Keratinocyte (primary cell): ENCODE measurements around the gene LPIN3. TPM values are rescaled to one million over a fixed set of nuclear protein-coding genes. Genes with fewer than 3 reads are reported as not detected.
"Not testable (repeated sequence)": the region's sequence is repeated elsewhere in the genome, so short reads cannot be mapped to it uniquely, and the experiment has no call there.

Experiments
- DNase-seq: peaks from one replicate; pipeline ENCODE4 v3.0.0-alpha.2; 2011; ENCODE audit warnings: low read depth, missing footprints, low spot score
- FAIRE-seq: peaks from 2 replicates; lab custom pipeline; 2011; peaks lifted over from hg19 to GRCh38; lab: Jason Lieb, UNC
- H2AFZ ChIP-seq: 2 replicates; pipeline ENCODE4 v1.6.0; 2012; ENCODE audit warnings: low read length, control low read depth, inconsistent platforms; ENCODE audit not compliant: control insufficient read depth
- H3K27ac ChIP-seq: 2 replicates; pipeline ENCODE4 v1.5.1; 2011; ENCODE audit warnings: low read length; ENCODE audit not compliant: control insufficient read depth, insufficient read depth
- H3K27me3 ChIP-seq: 3 replicates; pipeline ENCODE4 v1.6.0; 2011; ENCODE audit warnings: low read length; ENCODE audit not compliant: control insufficient read depth, insufficient read depth; ENCODE audit errors: extremely low read depth
- H3K36me3 ChIP-seq, 2 experiments: 2 replicates in 1 of 2; 3 replicates in 1 of 2; pipeline ENCODE4 v1.5.1; 2011; ENCODE audit warnings: low read length in 2 of 2, mild to moderate bottlenecking in 1 of 2; ENCODE audit not compliant: control insufficient read depth in 2 of 2, insufficient read depth in 2 of 2; ENCODE audit errors: extremely low read depth in 1 of 2
- H3K4me1 ChIP-seq: 3 replicates; pipeline ENCODE4 v1.5.1; 2011; ENCODE audit warnings: low read length; ENCODE audit not compliant: control insufficient read depth, insufficient read depth; ENCODE audit errors: extremely low read depth
- H3K4me2 ChIP-seq: 3 replicates; pipeline ENCODE4 v1.6.0; 2011; ENCODE audit warnings: low read depth, low read length; ENCODE audit not compliant: control insufficient read depth, insufficient read depth; ENCODE audit errors: extremely low read depth
- H3K4me3 ChIP-seq, 3 experiments: fragments of 200-600 bp in 1 of 3; sonication (generic) in 1 of 3; 2 replicates in 2 of 3; 3 replicates in 1 of 3; pipeline ENCODE4 v1.5.1; 2011 to 2016; ENCODE audit warnings: low read length in 3 of 3, mild to moderate bottlenecking in 3 of 3, control low read depth in 2 of 3, inconsistent platforms in 1 of 3, low read depth in 1 of 3, mixed read lengths in 1 of 3, mixed run types in 1 of 3, moderate library complexity in 1 of 3; ENCODE audit not compliant: control insufficient read depth in 2 of 3, insufficient read depth in 2 of 3; ENCODE audit errors: extremely low read depth in 1 of 3
- H3K79me2 ChIP-seq: 2 replicates; pipeline ENCODE4 v1.6.0; 2012; ENCODE audit warnings: low read length; ENCODE audit not compliant: control insufficient read depth, insufficient read depth
- H3K9ac ChIP-seq: 3 replicates; pipeline ENCODE4 v1.6.0; 2011; ENCODE audit warnings: low read length; ENCODE audit not compliant: control insufficient read depth, insufficient read depth; ENCODE audit errors: extremely low read depth
- H3K9me1 ChIP-seq: 3 replicates; pipeline ENCODE4 v1.6.0; 2011; ENCODE audit warnings: low read length; ENCODE audit not compliant: control insufficient read depth, insufficient read depth; ENCODE audit errors: extremely low read depth
- H3K9me3 ChIP-seq: 2 replicates; pipeline ENCODE4 v1.5.1; 2012; ENCODE audit warnings: low read depth, low read length; ENCODE audit not compliant: control insufficient read depth
- H4K20me1 ChIP-seq: 3 replicates; pipeline ENCODE4 v1.6.0; 2011; ENCODE audit warnings: low read length; ENCODE audit not compliant: control insufficient read depth, insufficient read depth; ENCODE audit errors: extremely low read depth
- CTCF ChIP-seq, 3 experiments: IDR thresholded peaks in 1 of 3; conservative IDR thresholded peaks in 1 of 3; optimal IDR thresholded peaks in 1 of 3; 2 replicates in 2 of 3; 3 replicates in 1 of 3; pipeline versions ENCODE3 to v1.5.1; 2011; ENCODE audit warnings: low read length in 3 of 3, mild to moderate bottlenecking in 3 of 3, moderate library complexity in 2 of 3, control low read depth in 1 of 3, inconsistent platforms in 1 of 3; ENCODE audit not compliant: insufficient read depth in 2 of 3; ENCODE audit errors: extremely low read depth in 1 of 3
- EZH2 ChIP-seq: IDR thresholded peaks from one replicate; pipeline ENCODE4 v1.6.1; 2012; ENCODE audit warnings: inconsistent platforms, mild to moderate bottlenecking, low read length, moderate library complexity
- dilution Hi-C: fragments of 300-500 bp; cut with MboI; formaldehyde crosslinking; loops from one replicate; pipeline ENCODE4 v1.7.0; 2020; ENCODE audit warnings: low sequenced_read_pairs; ENCODE audit not compliant: extremely low pct_ligation_motif_present
- polyA plus RNA-seq, 5 experiments: library from polyadenylated mRNA; depleted of rRNA in 3 of 5; stranded (reverse) in 3 of 5; stranded (forward) in 1 of 5; unstranded in 1 of 5; fragments of >200 nt; gene quantifications; 1 replicate in 1 of 5; 2 replicates in 3 of 5; 3 replicates in 1 of 5; pipeline versions ENCODE4 v1.2.1 to v1.2.3, GENCODE V29; 2011 to 2012; ENCODE audit warnings: missing spikeins in 2 of 5, low read depth in 1 of 5, low replicate concordance in 1 of 5

The LPIN3 gene
- polyA plus RNA-seq, 1 donor (not counting 4 experiments of a cell fraction or from before 2014, with no cell fraction given) = 15.6 TPM

- H3K9me1 ChIP-seq = no peaks in the 10 kb centered on the region
- no peak for FAIRE-seq
- no peaks in the 10 kb centered on the region for H3K9me3 ChIP-seq
- H2AFZ ChIP-seq = no peak overlapping the region
- H3K4me1 ChIP-seq = peaks cover 24% of the 10 kb centered on the region
- dilution Hi-C loops = no loop called here
- DNase-seq = no peak
- H4K20me1 ChIP-seq = no peaks in the 10 kb centered on the region
- TF ChIP-seq EZH2 (no peak), CTCF (optimal IDR thresholded peaks at IDR 0.05 in 1 of 3, IDR thresholded peaks at IDR 0.05 in 1 of 3, conservative IDR thresholded peaks at IDR 0.05 in 1 of 3; ENCODE audit: extremely low read depth in 1 of 3, insufficient read depth in 2 of 3, low read length in 3 of 3) (no peak)
- H3K4me2 ChIP-seq = no peak overlapping the region
- peak overlapping the region; percentile 10 for H3K27ac ChIP-seq
- no peaks in the 10 kb centered on the region for H3K27me3 ChIP-seq
- no peak overlapping the region for H3K4me3 ChIP-seq
- H3K36me3 ChIP-seq = no peaks in the 10 kb centered on the region
- H3K79me2 ChIP-seq = peaks cover 52% of the 10 kb centered on the region
- H3K9ac ChIP-seq = no peak overlapping the region
These were observed 31.8 kb upstream of the LPIN3 start for GRCh38 chr20:41308726-41309413.

- dilution Hi-C loops = no loop called here
- no peaks in the 10 kb centered on the region for H3K9me3 ChIP-seq
- H4K20me1 ChIP-seq = no peaks in the 10 kb centered on the region
- H3K4me3 ChIP-seq = no peak overlapping the region
- no peaks in the 10 kb centered on the region for H3K9me1 ChIP-seq
- H3K4me2 ChIP-seq = no peak overlapping the region
- H3K4me1 ChIP-seq = peaks cover 22% of the 10 kb centered on the region
- H3K36me3 ChIP-seq = no peaks in the 10 kb centered on the region
- no peaks in the 10 kb centered on the region for H3K27me3 ChIP-seq
- H3K27ac ChIP-seq = peak overlapping the region; percentile 5
- no peak for TF ChIP-seq EZH2
- TF ChIP-seq CTCF (optimal IDR thresholded peaks at IDR 0.05 in 1 of 3, IDR thresholded peaks at IDR 0.05 in 1 of 3, conservative IDR thresholded peaks at IDR 0.05 in 1 of 3; ENCODE audit: extremely low read depth in 1 of 3, insufficient read depth in 2 of 3, low read length in 3 of 3) = no peak
- FAIRE-seq = peak; percentile 86
- H2AFZ ChIP-seq = no peak overlapping the region
- H3K9ac ChIP-seq = no peak overlapping the region
- peaks cover 54% of the 10 kb centered on the region for H3K79me2 ChIP-seq
- DNase-seq = no peak
These were observed 30.8 kb upstream of the LPIN3 start for GRCh38 chr20:41309817-41310216.

GRCh38 chr20:41312009-41312408, 28.6 kb upstream of the LPIN3 start:
- H3K9me1 ChIP-seq, H2AFZ ChIP-seq, H3K4me3 ChIP-seq, H3K27ac ChIP-seq, H3K9me3 ChIP-seq, H3K36me3 ChIP-seq, H3K27me3 ChIP-seq, DNase-seq, H3K4me2 ChIP-seq, FAIRE-seq, dilution Hi-C loops, H4K20me1 ChIP-seq, H3K9ac ChIP-seq: not testable (repeated sequence)
- H3K79me2 ChIP-seq = peaks cover 58% of the 10 kb centered on the region
- H3K4me1 ChIP-seq = peaks cover 30% of the 10 kb centered on the region
